GM21515 (cell line): ENCODE results near the gene FCRLB.
"Not testable (repeated sequence)": the region's sequence is repeated elsewhere in the genome, so short reads cannot be mapped to it uniquely, and the experiment has no call there.

ENCODE experiments used
- ATAC-seq: cut with Tn5 transposase; IDR thresholded peaks from one replicate; pipeline ENCODE4 v1.9.1; 2021; ENCODE audit not compliant: unreplicated experiment

FCRLB gene

GRCh38 chr1:161718559-161719324 lies 2.6 kb upstream of the FCRLB start:
- ATAC-seq, result peak; percentile 58

- peak; percentile 39 for ATAC-seq
Measured at GRCh38 chr1:161719325-161719611, 2.1 kb upstream of the FCRLB start.

DNA sequence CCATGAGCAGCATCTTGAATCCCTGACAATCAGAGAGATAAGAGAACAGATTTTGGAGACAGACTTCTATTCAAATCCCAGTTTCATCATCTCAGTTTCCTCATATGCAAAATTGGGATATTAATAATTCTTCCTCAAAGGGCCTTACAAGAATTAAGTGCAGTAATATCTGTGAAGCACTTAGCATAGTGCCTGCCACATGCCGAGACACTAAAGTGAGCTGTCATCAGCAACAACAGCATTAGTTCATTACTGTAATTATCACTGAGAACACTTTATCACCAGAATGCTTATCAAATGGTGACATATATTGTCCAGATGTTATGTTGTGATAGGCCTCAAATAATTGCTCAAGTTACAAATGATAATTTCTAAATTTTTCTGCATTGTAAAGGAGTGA lies 922 bp upstream of the FCRLB start:
- ATAC-seq, result no peak

DNA sequence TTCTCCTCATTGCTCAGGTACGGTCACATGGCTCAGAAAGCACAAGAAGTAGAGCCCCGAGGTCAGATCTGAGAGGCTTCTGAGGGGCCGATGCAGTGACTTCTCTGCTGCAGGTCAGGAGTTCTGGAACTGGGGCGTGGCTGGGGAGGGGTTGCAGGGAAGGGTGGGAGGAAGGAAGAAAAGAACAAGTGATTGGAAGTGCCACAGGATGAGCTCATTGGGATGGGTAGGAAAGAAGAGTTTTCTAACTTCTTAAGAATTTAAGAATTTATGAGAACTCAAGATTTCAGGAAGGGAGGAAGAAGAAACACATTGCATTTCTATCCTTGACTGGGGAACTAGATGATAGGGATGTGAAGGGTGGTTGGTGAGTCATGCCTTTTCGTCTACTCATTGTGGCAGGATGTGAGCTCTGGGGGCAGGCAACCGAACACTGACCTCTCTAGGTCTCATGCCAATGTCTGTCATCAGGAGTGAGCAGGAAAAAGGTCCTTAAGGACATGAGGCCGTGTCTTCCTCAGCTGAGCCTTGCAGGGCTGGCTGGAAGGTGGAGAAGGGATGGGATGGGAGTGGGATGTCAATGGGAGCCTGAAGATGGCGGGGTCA lies 497 bp downstream of the FCRLB start:
- ATAC-seq, result no peak

DNA sequence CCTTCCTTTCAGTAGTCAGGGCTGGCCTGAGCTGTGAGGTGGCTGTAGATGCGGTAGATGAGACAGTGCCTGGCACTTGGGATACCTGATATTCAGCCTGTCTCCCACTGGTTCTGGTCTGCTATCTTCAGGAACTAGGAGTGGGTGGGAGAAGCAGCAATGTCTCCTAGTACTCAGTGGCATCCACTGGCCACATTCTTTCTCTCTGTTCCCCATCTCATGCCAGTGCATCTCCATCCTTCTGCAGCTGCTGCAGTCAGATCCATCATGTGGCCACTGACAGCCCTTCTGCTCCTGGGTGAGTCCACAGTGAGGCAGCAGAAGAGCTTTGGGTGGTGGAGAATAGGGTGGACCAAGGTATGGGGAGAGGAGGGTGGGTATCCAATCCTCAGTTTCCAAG lies 1.1 kb downstream of the FCRLB start:
- no peak for ATAC-seq

DNA sequence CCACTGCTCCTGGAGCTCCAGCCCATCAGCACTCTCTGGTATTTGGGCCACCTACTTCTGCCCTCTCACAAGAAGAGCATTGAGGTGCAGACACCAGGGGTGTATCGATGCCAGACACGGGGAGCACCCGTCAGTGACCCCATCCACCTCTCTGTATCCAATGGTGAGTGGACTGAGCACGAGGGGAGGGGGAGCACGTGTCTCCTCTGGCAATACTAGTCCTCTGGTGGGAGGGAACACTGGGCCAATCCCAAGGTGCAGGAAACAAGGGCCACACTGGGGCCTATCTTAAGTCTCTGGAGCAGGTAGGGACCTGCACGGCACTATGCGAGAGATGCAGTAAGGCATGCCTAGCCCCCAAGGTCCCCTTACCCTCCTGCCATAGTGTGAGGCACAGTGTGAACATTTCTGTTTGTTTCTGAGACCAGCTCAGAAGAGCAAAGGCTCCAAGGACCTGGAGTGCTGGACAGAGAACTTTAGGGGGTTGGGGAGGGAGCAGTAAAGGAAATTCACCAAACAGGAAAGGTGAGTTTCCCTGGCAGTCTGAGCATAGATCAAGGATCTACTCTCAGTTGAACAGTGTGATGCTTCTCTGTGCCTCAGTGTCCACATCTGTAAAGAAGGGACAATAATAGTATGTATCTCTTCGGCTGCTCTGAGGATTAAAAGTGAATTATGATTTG lies 2.3 kb downstream of the FCRLB start:
- ATAC-seq, result no peak

DNA sequence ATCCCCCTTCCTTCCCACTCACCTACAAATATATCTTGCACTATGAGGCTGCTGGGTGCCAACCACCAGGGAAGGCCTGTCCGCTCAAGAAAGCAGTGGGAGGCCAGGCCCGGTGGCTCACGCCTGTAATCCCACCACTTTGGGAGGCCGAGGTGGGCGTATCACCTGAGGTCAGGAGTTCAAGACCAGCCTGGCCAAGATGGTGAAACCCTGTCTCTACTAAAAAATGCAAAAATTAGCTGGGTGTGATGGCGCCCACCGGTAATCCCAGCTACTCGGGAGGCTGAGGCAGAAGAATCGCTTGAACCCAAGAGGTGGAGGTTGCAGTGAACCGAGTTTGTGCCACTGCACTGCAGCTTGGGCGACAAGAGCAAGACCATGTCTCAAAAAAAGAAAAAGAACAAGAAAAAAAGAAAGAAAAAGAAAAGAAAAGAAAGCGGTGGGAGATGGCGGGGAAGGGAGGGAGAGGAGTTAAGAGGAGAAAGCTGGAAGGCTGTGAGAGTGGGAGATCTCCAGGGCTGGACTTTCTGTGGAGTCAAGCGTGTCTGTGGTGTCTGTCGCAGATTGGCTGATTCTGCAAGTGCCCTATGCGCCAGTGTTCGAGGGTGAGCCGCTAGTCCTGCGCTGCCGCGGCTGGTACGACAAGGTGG lies 4.0 kb downstream of the FCRLB start:
- ATAC-seq, result not testable (repeated sequence)

DNA sequence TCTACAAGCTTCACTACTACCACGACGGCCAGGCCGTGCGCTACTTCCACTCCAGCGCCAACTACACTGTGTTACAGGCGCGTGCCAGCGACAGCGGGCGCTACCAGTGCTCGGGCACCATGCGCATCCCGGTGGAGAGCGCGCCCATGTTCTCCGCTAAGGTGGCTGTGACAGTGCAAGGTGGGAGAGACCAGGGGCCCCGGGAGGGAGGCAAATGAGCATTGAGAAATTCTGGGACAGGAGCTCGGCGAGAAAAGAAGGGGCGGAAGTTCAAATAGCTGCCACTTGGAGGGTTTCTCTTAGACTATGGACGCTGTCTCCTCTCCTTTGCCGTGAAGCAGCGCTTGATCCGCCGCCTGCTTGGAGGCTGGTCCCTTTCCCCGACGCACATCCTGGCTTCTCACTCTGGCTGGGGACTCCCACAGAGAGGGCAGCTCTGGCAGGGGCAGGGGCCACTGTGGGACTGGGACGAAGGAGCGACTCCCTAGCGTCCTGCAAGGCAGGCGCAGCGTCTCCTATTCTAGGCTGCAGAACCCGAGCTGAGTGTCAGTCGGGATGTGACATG lies 4.6 kb downstream of the FCRLB start:
- ATAC-seq, result peak; percentile 19

- peak; percentile 50 for ATAC-seq
Measured at GRCh38 chr1:161726473-161727255, 5.3 kb downstream of the FCRLB start.

GRCh38 chr1:161727256-161727924 lies 6.0 kb downstream of the FCRLB start:
- ATAC-seq, result peak; percentile 10

- no peak for ATAC-seq
Measured at GRCh38 chr1:161728376-161729226, 7.3 kb downstream of the FCRLB start.

- ATAC-seq, result no peak
Measured at GRCh38 chr1:161730050-161730564, 8.8 kb downstream of the FCRLB start.

DNA sequence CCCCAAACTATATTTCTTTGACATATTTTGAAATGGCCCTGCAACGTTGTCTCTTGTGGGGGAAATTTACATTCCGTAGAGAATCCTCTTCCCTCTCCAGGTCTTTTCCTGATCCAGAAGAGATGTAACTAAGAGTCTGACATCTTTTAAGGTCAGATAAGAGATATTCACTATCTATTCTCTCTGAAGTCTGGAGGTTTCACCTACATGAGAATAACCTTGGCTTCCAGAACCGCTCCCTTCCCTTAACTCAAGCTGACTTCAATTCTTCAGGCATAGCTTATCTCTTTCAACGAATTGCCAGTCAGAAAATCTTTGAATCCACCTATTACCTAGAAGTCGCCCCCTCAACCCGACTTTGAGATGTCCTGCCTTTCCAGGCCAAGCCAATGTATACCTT lies 9.9 kb downstream of the FCRLB start:
- no peak for ATAC-seq

DNA sequence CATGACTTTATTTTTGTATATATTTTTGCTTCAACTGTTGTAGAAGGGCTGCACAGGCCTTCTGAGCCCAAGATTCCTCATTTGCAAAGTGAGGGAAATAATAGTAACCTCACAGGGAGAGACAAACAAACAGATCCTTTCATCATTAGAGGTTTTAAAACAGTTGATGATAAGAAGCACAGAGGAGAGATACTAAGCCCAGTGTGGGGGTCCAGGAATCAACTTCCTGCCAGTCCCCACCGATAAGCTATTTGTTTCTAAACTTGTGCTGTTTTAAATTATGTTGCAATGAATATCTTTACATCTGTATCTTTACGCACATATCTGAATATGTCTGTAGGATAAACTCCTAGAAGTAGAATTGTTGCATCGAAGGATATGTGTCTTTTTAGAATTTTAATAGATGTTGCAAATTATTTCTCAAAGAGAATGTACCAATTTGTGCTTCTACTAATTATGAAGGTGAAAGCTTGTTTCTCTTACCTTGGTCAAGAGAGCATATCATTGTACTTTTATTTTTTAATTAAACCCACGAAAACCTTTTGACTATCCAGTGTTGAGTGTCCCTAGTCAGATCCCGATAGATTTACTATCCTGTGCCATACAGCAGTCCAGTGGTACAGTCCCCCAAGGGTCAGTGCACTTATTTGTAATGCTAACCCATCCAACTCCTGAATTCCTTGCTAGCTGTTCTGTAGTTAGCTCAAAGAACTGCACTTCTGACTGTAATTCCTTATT lies 10.8 kb downstream of the FCRLB start:
- ATAC-seq, result no peak

- ATAC-seq, result no peak
Measured at GRCh38 chr1:161733526-161733925, 12.2 kb downstream of the FCRLB start.

- ATAC-seq, result no peak
Measured at GRCh38 chr1:161735837-161736236, 14.5 kb downstream of the FCRLB start.

DNA sequence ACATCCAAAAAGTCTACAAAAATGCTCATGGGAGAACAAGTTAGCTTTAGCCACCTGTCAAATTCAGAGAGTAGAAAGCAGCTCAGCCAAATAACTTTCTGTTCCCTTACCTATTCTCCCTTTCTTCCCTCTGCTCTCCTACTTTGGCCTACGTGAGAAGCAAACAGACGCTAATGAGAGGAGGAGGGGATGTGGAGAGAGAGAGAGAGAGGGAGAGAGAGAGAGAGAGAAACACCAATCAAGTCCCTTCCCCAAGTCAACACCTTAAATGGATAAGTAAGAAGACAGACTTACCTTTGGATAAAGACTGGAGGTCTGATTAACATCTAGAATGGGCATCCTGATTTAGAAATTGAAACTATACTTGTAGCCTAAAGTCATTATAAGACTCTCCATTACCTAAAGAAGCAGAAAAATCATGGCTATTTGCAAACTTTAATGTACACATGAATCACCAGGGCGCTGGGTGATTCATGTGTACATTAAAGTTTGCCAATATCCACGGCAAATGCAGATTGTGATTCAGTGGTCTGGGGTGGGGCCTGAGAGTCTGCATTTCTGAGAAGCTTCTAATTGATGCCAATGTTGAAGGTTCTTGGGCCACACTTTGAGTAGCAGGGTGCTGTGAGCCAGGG lies 15.1 kb downstream of the FCRLB start:
- ATAC-seq, result no peak

DNA sequence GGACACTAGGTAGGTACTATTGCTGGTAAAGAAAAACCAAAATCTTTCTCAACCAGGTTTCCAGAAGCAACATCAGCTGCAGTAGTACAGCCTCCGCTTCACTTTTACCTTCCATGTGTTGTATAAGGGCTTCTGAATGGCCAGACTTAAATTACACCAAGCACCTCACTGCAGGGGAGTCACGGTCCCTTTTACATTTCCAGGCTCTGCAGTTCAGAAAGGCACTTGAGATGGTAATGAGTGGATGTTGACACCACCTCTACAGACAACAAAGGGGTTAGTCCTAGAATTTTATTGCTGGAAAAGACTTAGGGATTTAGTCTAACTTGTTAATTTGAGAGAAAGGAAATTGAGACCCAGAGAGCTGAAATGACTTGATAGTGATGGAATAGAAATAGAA lies 16.3 kb downstream of the FCRLB start:
- ATAC-seq, result no peak
